ENCODE results near the gene TTC7B.

DNA sequence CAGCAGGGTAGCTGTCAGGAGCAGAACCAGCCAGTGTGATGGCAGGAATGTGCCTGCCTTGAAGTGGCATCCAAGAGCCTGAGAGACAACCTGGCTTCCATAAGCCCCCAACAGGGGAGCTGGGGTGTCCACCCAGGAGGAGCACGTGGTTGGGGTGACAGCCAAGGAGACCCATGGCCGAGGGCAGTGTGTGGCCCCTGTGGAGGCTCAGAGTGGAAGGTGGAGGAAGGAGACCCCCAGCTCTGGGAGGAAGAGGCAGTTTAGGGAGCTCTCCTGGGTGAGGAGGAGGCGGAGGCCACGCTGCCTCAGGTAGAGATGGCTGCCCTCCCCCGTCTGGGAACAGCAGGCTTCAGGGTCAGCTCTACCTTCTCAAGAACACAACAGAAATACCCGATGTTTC, 272.4 kb downstream of the TTC7B start:
- TF ChIP-seq, protein P1, sequence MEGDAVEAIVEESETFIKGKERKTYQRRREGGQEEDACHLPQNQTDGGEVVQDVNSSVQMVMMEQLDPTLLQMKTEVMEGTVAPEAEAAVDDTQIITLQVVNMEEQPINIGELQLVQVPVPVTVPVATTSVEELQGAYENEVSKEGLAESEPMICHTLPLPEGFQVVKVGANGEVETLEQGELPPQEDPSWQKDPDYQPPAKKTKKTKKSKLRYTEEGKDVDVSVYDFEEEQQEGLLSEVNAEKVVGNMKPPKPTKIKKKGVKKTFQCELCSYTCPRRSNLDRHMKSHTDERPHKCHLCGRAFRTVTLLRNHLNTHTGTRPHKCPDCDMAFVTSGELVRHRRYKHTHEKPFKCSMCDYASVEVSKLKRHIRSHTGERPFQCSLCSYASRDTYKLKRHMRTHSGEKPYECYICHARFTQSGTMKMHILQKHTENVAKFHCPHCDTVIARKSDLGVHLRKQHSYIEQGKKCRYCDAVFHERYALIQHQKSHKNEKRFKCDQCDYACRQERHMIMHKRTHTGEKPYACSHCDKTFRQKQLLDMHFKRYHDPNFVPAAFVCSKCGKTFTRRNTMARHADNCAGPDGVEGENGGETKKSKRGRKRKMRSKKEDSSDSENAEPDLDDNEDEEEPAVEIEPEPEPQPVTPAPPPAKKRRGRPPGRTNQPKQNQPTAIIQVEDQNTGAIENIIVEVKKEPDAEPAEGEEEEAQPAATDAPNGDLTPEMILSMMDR (IDR thresholded peaks at IDR 0.05) = no peak
- no peak for TF ChIP-seq SIN3A (IDR thresholded peaks at IDR 0.05; ENCODE audit: borderline replicate concordance, insufficient read depth, low read depth, low read length)
- TF ChIP-seq, protein P2, sequence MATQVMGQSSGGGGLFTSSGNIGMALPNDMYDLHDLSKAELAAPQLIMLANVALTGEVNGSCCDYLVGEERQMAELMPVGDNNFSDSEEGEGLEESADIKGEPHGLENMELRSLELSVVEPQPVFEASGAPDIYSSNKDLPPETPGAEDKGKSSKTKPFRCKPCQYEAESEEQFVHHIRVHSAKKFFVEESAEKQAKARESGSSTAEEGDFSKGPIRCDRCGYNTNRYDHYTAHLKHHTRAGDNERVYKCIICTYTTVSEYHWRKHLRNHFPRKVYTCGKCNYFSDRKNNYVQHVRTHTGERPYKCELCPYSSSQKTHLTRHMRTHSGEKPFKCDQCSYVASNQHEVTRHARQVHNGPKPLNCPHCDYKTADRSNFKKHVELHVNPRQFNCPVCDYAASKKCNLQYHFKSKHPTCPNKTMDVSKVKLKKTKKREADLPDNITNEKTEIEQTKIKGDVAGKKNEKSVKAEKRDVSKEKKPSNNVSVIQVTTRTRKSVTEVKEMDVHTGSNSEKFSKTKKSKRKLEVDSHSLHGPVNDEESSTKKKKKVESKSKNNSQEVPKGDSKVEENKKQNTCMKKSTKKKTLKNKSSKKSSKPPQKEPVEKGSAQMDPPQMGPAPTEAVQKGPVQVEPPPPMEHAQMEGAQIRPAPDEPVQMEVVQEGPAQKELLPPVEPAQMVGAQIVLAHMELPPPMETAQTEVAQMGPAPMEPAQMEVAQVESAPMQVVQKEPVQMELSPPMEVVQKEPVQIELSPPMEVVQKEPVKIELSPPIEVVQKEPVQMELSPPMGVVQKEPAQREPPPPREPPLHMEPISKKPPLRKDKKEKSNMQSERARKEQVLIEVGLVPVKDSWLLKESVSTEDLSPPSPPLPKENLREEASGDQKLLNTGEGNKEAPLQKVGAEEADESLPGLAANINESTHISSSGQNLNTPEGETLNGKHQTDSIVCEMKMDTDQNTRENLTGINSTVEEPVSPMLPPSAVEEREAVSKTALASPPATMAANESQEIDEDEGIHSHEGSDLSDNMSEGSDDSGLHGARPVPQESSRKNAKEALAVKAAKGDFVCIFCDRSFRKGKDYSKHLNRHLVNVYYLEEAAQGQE (IDR thresholded peaks at IDR 0.05; ENCODE audit: insufficient read depth in 1 of 2, low read depth in 2 of 2, low read length in 1 of 2) = no peak
- no peak for TF ChIP-seq POLR2AphosphoS5 (IDR thresholded peaks at IDR 0.05; ENCODE audit: low read depth, low read length)
- no peak for TF ChIP-seq TCF7L2 (IDR thresholded peaks at IDR 0.05; ENCODE audit: low read depth, low read length)
